A549 (cell line): ENCODE measurements around the gene NOS3.

Source experiments
- CHD2 ChIP-seq: fragments of 150-350 bp; IDR thresholded peaks from 2 replicates; pipeline ENCODE4 v1.6.1; 2014; ENCODE audit warnings: low read length; ENCODE audit not compliant: partially characterized antibody
- EP300 ChIP-seq, 2 experiments: fragments of >200 bp; sonication (Bioruptor Twin); formaldehyde crosslinking; IDR thresholded peaks; 2 replicates in 1 of 2; 3 replicates in 1 of 2; pipeline ENCODE4 v1.6.1; 2016 to 2017
- JUNB ChIP-seq: fragments of >200 bp; sonication (Bioruptor Twin); formaldehyde crosslinking; IDR thresholded peaks from 2 replicates; pipeline ENCODE4 v1.6.1; 2016
- POLR2A ChIP-seq: IDR thresholded peaks from 2 replicates; pipeline ENCODE4 v1.6.1; 2012; ENCODE audit warnings: mild to moderate bottlenecking, low read length
- TF ChIP-seq, protein P1 (sequence below): fragments of >200 bp; sonication (Bioruptor Twin); formaldehyde crosslinking; IDR thresholded peaks from 3 replicates; pipeline ENCODE4 v1.5.1; 2016
- TF ChIP-seq, protein P2 (sequence below): IDR thresholded peaks from 2 replicates; pipeline ENCODE4 v1.6.1; 2012

DNA sequence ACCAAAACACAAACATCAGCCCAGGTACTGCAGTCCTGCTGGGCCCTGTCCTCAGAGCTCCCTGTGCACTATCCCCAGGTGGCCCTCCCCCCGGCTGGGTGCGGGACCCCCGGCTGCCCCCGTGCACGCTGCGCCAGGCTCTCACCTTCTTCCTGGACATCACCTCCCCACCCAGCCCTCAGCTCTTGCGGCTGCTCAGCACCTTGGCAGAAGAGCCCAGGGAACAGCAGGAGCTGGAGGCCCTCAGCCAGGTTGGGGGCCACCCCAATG, 19.2 kb downstream of the NOS3 start:
- TF ChIP-seq JUNB (no peak), EP300 (IDR thresholded peaks at IDR 0.05) (no peak), POLR2A (no peak), CHD2 (no peak)
- TF ChIP-seq, protein P1, sequence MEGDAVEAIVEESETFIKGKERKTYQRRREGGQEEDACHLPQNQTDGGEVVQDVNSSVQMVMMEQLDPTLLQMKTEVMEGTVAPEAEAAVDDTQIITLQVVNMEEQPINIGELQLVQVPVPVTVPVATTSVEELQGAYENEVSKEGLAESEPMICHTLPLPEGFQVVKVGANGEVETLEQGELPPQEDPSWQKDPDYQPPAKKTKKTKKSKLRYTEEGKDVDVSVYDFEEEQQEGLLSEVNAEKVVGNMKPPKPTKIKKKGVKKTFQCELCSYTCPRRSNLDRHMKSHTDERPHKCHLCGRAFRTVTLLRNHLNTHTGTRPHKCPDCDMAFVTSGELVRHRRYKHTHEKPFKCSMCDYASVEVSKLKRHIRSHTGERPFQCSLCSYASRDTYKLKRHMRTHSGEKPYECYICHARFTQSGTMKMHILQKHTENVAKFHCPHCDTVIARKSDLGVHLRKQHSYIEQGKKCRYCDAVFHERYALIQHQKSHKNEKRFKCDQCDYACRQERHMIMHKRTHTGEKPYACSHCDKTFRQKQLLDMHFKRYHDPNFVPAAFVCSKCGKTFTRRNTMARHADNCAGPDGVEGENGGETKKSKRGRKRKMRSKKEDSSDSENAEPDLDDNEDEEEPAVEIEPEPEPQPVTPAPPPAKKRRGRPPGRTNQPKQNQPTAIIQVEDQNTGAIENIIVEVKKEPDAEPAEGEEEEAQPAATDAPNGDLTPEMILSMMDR = no peak
- TF ChIP-seq, protein P2, sequence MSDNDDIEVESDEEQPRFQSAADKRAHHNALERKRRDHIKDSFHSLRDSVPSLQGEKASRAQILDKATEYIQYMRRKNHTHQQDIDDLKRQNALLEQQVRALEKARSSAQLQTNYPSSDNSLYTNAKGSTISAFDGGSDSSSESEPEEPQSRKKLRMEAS = no peak
